Astrocyte (in vitro differentiated cells and primary cell): ENCODE measurements around the gene UNC50. TPM values are rescaled to one million over a fixed set of nuclear protein-coding genes. Genes with fewer than 3 reads are reported as not detected.

Experiments used
- DNase-seq: peaks from one replicate; pipeline ENCODE4 v3.0.0-alpha.2; 2010; ENCODE audit warnings: low read depth
- FAIRE-seq: peaks from 2 replicates; lab custom pipeline; 2011; peaks lifted over from hg19 to GRCh38; lab: Jason Lieb, UNC
- H2AFZ ChIP-seq: 2 replicates; pipeline ENCODE4 v1.6.0; 2012; ENCODE audit warnings: low read depth, low read length, inconsistent platforms
- H3K27ac ChIP-seq: 2 replicates; pipeline ENCODE4 v1.5.1; 2011; ENCODE audit warnings: low read depth, low read length, inconsistent platforms
- H3K27me3 ChIP-seq: 2 replicates; pipeline ENCODE4 v1.6.0; 2011; ENCODE audit warnings: low read length, inconsistent platforms; ENCODE audit not compliant: insufficient read depth
- H3K36me3 ChIP-seq: 2 replicates; pipeline ENCODE4 v1.5.1; 2011; ENCODE audit warnings: low read length, inconsistent platforms; ENCODE audit not compliant: insufficient read depth
- H3K4me1 ChIP-seq: 2 replicates; pipeline ENCODE4 v1.5.1; 2011; ENCODE audit warnings: low read length, inconsistent platforms; ENCODE audit not compliant: insufficient read depth
- H3K4me2 ChIP-seq: 2 replicates; pipeline ENCODE4 v1.6.0; 2012; ENCODE audit warnings: low read length, inconsistent platforms
- H3K4me3 ChIP-seq: 2 replicates; pipeline ENCODE4 v1.5.1; 2011; ENCODE audit warnings: low read depth, mild to moderate bottlenecking, low read length, inconsistent platforms; ENCODE audit not compliant: insufficient read depth
- H3K79me2 ChIP-seq: 2 replicates; pipeline ENCODE4 v1.6.0; 2012; ENCODE audit warnings: mild to moderate bottlenecking, low read length, inconsistent platforms; ENCODE audit not compliant: insufficient read depth
- H3K9ac ChIP-seq: 2 replicates; pipeline ENCODE4 v1.6.0; 2012; ENCODE audit warnings: mild to moderate bottlenecking, low read length, inconsistent platforms
- H3K9me3 ChIP-seq: 2 replicates; pipeline ENCODE4 v1.5.1; 2012; ENCODE audit warnings: low read depth, mild to moderate bottlenecking, low read length, inconsistent platforms; ENCODE audit not compliant: insufficient read depth
- H4K20me1 ChIP-seq: 2 replicates; pipeline ENCODE4 v1.6.0; 2012; ENCODE audit warnings: low read length, inconsistent platforms; ENCODE audit not compliant: insufficient read depth
- H3K27ac Mint-ChIP-seq: one replicate; pipeline ENCODE4 v1.8.0; 2021; ENCODE audit warnings: mild to moderate bottlenecking, mixed read lengths; ENCODE audit not compliant: unreplicated experiment
- H3K27me3 Mint-ChIP-seq: one replicate; pipeline ENCODE4 v1.8.0; 2021; ENCODE audit warnings: low read depth, mixed read lengths; ENCODE audit not compliant: unreplicated experiment
- H3K36me3 Mint-ChIP-seq: one replicate; pipeline ENCODE4 v1.8.0; 2021; ENCODE audit warnings: low read depth, mixed read lengths; ENCODE audit not compliant: unreplicated experiment
- H3K4me1 Mint-ChIP-seq: one replicate; pipeline ENCODE4 v1.8.0; 2021; ENCODE audit warnings: low read depth, mixed read lengths; ENCODE audit not compliant: unreplicated experiment
- H3K4me3 Mint-ChIP-seq: one replicate; pipeline ENCODE4 v1.8.0; 2021; ENCODE audit warnings: mild to moderate bottlenecking, moderate library complexity, mixed read lengths; ENCODE audit not compliant: unreplicated experiment
- H3K9me3 Mint-ChIP-seq: one replicate; pipeline ENCODE4 v1.8.0; 2021; ENCODE audit warnings: mild to moderate bottlenecking, mixed read lengths; ENCODE audit not compliant: unreplicated experiment
- EZH2 ChIP-seq: IDR thresholded peaks from 2 replicates; pipeline ENCODE4 v1.6.1; 2012; ENCODE audit warnings: mild to moderate bottlenecking, low read length, inconsistent platforms; ENCODE audit not compliant: insufficient read depth
- total RNA-seq: library from RNA; stranded (reverse); gene quantifications from 2 replicates; pipeline ENCODE4 v1.2.1, GENCODE V29; 2021
- TF ChIP-seq, protein P1 (sequence below): IDR thresholded peaks from 2 replicates; pipeline ENCODE4 v1.5.1; 2011; ENCODE audit warnings: low read depth, mild to moderate bottlenecking, inconsistent platforms, low read length, moderate library complexity; ENCODE audit not compliant: insufficient read depth

Gene UNC50
- total RNA-seq, 1 donor from 2014 or later: 26.8 TPM

- Histone ChIP-seq H3K4me3 (no peak overlapping the region), H4K20me1 (no peaks in the 10 kb centered on the region), H3K27ac (no peak overlapping the region), H3K79me2 (no peaks in the 10 kb centered on the region), H3K9ac (no peak overlapping the region), H2AFZ (no peak overlapping the region), H3K9me3 (no peaks in the 10 kb centered on the region), H3K4me2 (no peak overlapping the region), H3K36me3 (no peaks in the 10 kb centered on the region), H3K27me3 (no peaks in the 10 kb centered on the region), H3K4me1 (no peaks in the 10 kb centered on the region)
- H3K4me3 Mint-ChIP-seq: no peak overlapping the region
- TF ChIP-seq, protein P1, sequence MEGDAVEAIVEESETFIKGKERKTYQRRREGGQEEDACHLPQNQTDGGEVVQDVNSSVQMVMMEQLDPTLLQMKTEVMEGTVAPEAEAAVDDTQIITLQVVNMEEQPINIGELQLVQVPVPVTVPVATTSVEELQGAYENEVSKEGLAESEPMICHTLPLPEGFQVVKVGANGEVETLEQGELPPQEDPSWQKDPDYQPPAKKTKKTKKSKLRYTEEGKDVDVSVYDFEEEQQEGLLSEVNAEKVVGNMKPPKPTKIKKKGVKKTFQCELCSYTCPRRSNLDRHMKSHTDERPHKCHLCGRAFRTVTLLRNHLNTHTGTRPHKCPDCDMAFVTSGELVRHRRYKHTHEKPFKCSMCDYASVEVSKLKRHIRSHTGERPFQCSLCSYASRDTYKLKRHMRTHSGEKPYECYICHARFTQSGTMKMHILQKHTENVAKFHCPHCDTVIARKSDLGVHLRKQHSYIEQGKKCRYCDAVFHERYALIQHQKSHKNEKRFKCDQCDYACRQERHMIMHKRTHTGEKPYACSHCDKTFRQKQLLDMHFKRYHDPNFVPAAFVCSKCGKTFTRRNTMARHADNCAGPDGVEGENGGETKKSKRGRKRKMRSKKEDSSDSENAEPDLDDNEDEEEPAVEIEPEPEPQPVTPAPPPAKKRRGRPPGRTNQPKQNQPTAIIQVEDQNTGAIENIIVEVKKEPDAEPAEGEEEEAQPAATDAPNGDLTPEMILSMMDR: no peak
- no peak for TF ChIP-seq EZH2
- H3K36me3 Mint-ChIP-seq: no peaks in the 10 kb centered on the region
- H3K9me3 Mint-ChIP-seq: peaks cover 9% of the 10 kb centered on the region
- FAIRE-seq: no peak
- H3K27me3 Mint-ChIP-seq: no peaks in the 10 kb centered on the region
- peaks cover 4% of the 10 kb centered on the region for H3K4me1 Mint-ChIP-seq
- no peak for DNase-seq
- peak overlapping the region; percentile 23 for H3K27ac Mint-ChIP-seq
Observed at GRCh38 chr2:98664323-98664722, 55.9 kb downstream of the UNC50 start.

DNA sequence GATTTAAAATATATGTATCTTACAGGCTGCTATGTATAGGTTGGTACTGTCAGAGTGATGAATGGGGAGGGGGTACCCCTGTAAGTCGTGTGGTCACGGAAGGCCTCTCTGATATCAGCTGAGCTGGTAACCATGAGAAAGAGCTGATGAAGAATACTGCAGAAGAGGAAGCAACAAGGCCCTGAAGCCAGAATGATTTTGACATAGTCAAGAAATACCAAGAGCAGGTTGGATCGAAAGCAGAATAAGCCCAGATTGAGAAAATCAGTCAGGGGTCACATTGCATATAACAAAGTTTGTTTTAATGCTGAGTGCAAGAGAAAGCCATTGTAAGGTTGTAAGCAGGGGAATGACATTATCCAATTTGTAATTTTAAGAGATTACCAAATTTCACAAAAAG, 57.3 kb downstream of the UNC50 start:
- no peaks in the 10 kb centered on the region for H4K20me1 ChIP-seq

More for the DNA sequence above, 57.3 kb downstream of the UNC50 start:
- Mint-ChIP-seq H3K27me3 (no peaks in the 10 kb centered on the region), H3K9me3 (peaks cover 6% of the 10 kb centered on the region), H3K27ac (no peak overlapping the region), H3K4me3 (no peak overlapping the region), H3K36me3 (no peaks in the 10 kb centered on the region), H3K4me1 (peaks cover 4% of the 10 kb centered on the region)
- no peaks in the 10 kb centered on the region for H3K27me3 ChIP-seq
- no peak overlapping the region for H3K4me2 ChIP-seq
- H3K9me3 ChIP-seq: no peaks in the 10 kb centered on the region
- no peak overlapping the region for H3K27ac ChIP-seq
- TF ChIP-seq, protein P1: no peak
- TF ChIP-seq EZH2: no peak
- H3K4me1 ChIP-seq: no peaks in the 10 kb centered on the region
- H3K4me3 ChIP-seq: no peak overlapping the region
- H3K9ac ChIP-seq: no peak overlapping the region
- H3K79me2 ChIP-seq: no peaks in the 10 kb centered on the region
- DNase-seq: no peak
- no peak overlapping the region for H2AFZ ChIP-seq
- no peak for FAIRE-seq
- H3K36me3 ChIP-seq: no peaks in the 10 kb centered on the region

Other genes with a start within 250 kb of the UNC50 start
- 19.4 and 23.4 TPM in 2 replicates for gene INPP4A, start 163.7 kb upstream of the UNC50 start, total RNA-seq
- gene COA5, start 77 bp upstream of the UNC50 start, total RNA-seq: 19.5 and 19.8 TPM in 2 replicates
- gene MGAT4A, start 122.5 kb downstream of the UNC50 start, total RNA-seq: 1.2 and 1.7 TPM in 2 replicates